ENCODE measurements around the gene ARHGAP1.

DNA sequence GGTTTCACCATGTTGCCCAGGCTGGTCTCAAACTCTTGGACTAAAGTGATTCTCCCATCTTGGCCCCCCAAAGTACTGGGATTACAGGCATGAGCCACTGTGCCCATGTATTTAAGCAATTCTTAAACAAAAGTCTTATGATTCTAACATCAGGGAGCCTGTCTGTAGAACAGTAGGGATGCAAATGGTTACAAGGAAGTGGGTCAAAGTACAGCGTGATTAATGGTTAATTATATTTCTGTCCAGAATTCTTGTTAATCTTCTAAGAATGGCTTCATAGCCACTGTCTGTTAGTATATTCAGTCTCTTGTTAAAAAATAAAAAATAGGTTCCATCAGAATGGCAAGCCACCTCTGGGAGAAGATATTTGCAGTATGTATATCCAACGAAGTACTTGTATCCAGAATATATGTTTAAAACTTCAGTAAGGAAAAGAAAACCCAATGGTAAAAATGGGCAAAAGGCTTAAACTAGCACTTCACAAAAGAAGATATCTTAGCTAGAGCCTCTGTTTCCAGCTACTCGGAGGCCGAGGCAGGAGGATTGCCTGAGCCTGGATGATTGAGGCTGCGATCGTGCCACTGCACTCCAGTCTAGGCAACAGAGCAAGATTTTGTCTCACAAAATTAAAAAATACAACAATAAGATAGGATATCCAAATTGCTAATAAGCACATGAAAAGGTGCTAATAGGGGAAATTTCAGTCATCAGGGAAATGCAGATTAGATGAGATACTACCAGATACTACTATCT is 60.2 kb downstream of the ARHGAP1 start:
- TF ChIP-seq, protein P1, sequence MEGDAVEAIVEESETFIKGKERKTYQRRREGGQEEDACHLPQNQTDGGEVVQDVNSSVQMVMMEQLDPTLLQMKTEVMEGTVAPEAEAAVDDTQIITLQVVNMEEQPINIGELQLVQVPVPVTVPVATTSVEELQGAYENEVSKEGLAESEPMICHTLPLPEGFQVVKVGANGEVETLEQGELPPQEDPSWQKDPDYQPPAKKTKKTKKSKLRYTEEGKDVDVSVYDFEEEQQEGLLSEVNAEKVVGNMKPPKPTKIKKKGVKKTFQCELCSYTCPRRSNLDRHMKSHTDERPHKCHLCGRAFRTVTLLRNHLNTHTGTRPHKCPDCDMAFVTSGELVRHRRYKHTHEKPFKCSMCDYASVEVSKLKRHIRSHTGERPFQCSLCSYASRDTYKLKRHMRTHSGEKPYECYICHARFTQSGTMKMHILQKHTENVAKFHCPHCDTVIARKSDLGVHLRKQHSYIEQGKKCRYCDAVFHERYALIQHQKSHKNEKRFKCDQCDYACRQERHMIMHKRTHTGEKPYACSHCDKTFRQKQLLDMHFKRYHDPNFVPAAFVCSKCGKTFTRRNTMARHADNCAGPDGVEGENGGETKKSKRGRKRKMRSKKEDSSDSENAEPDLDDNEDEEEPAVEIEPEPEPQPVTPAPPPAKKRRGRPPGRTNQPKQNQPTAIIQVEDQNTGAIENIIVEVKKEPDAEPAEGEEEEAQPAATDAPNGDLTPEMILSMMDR (IDR thresholded peaks at IDR 0.05): no peak
- no peak for TF ChIP-seq EZH2 (IDR thresholded peaks at IDR 0.05)

All from neural progenitor cell (in vitro differentiated cells).